ENCODE measurements around the gene C11orf86.

DNA sequence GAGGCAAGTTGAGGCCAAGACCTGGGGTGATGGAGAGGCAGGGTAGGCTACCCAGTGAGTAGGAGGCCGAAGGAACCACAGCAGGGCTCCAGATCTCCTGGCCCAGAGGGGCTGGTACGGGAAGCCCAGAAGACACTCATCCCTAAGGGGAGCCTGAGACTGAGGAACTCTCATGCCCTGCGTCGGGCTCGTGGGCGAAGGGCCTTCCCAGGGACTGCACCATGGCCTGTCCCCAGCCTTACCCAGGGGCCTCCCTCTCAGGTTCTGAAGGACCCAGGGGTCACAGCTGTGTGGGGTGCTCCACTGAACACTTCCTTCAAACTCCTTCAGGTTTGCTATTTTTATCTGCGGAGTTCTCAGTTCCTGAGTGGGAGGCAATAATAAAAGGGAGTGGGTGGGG is 32.0 kb downstream of the C11orf86 start:
- TF ChIP-seq, protein P1, sequence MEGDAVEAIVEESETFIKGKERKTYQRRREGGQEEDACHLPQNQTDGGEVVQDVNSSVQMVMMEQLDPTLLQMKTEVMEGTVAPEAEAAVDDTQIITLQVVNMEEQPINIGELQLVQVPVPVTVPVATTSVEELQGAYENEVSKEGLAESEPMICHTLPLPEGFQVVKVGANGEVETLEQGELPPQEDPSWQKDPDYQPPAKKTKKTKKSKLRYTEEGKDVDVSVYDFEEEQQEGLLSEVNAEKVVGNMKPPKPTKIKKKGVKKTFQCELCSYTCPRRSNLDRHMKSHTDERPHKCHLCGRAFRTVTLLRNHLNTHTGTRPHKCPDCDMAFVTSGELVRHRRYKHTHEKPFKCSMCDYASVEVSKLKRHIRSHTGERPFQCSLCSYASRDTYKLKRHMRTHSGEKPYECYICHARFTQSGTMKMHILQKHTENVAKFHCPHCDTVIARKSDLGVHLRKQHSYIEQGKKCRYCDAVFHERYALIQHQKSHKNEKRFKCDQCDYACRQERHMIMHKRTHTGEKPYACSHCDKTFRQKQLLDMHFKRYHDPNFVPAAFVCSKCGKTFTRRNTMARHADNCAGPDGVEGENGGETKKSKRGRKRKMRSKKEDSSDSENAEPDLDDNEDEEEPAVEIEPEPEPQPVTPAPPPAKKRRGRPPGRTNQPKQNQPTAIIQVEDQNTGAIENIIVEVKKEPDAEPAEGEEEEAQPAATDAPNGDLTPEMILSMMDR (conservative IDR thresholded peaks at IDR 0.05; ENCODE audit: low read length) = no peak
- TF ChIP-seq EZH2phosphoT487 (IDR thresholded peaks at IDR 0.05; ENCODE audit: borderline replicate concordance) = no peak

Measured in Loucy (cell line).